NCI-H2227 (cell line): ENCODE measurements around the gene HECTD3.
"Not testable (repeated sequence)": the region's sequence is repeated elsewhere in the genome, so short reads cannot be mapped to it uniquely, and the experiment has no call there.

Source experiments
- DNase-seq: peaks from one replicate; lab custom pipeline; 2025; ENCODE audit not compliant: unreplicated experiment; lab: John Stamatoyannopoulos, UW

The HECTD3 gene

DNA sequence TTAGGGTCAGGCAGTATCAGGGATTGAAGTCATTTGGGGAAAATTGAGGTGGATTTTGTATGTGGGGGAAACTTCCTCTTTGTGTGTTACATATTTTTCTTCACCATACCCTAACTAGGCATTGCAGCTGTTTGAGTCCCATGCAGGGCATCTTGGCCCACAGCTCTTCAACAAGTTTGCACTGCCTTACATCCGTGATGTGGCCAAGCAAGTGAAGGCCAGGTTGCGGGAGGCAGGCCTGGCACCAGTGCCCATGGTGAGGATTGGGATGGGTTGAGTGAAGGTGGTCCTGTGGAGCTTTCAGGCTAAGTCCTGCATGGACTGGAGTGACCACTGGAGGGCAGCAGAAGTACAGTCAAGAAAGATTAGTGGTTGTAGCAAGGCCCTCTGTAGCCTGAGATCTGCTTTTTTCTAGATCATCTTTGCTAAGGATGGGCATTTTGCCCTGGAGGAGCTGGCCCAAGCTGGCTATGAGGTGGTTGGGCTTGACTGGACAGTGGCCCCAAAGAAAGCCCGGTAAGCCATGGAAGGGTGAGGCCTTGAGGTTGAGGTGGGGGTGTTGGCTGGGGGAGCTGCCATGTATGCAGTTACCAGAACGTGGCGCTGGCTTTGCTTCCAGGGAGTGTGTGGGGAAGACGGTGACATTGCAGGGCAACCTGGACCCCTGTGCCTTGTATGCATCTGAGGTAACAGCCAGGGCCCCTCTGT, 3.4 kb upstream of the HECTD3 start:
- peak; percentile 89 for DNase-seq

DNA sequence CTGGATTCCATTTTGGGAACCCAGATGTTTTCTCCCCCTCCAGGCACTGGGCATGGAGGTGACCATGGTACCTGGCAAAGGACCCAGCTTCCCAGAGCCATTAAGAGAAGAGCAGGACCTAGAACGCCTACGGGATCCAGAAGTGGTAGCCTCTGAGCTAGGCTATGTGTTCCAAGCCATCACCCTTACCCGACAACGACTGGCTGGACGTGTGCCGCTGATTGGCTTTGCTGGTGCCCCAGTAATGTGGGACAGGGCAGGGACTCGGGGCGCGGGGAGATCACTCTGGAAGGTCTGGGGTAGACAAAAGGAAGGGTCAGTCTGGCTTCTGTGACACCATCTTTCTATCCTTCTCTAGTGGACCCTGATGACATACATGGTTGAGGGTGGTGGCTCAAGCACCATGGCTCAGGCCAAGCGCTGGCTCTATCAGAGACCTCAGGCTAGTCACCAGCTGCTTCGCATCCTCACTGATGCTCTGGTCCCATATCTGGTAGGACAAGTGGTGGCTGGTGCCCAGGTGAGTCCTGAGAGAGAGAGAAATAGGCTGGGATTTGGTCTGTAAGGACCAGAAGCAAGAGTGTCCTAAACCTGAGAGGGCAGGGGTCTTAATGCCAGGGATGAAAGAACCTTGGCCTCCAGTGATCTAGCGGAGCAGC, 2.6 kb upstream of the HECTD3 start:
- no peak for DNase-seq

DNA sequence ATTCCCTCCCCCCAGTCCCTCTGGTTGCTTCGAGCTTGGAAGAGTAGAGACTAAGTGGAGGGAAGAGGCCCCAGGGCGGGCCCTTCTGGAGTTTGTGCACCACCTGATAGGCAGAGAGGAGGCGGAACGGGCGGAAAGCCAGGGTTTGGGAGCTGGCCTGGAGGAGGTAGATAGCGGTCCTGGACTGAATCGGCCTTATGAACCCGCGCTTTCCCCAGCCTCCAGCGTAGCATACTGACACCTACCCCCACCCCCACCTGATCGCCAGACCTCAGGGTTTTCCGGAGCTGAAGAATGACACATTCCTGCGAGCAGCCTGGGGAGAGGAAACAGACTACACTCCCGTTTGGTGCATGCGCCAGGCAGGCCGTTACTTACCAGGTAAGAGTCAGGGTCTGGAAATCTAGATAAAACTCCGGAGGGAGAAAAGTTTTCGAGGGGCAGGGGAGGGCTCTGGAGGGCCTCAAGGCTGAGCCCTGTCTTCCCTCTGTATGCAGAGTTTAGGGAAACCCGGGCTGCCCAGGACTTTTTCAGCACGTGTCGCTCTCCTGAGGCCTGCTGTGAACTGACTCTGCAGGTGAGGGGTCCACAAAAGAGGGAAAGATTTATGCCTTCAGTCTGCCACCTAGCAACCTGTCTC, 1.6 kb upstream of the HECTD3 start:
- peak; percentile 45 for DNase-seq

DNA sequence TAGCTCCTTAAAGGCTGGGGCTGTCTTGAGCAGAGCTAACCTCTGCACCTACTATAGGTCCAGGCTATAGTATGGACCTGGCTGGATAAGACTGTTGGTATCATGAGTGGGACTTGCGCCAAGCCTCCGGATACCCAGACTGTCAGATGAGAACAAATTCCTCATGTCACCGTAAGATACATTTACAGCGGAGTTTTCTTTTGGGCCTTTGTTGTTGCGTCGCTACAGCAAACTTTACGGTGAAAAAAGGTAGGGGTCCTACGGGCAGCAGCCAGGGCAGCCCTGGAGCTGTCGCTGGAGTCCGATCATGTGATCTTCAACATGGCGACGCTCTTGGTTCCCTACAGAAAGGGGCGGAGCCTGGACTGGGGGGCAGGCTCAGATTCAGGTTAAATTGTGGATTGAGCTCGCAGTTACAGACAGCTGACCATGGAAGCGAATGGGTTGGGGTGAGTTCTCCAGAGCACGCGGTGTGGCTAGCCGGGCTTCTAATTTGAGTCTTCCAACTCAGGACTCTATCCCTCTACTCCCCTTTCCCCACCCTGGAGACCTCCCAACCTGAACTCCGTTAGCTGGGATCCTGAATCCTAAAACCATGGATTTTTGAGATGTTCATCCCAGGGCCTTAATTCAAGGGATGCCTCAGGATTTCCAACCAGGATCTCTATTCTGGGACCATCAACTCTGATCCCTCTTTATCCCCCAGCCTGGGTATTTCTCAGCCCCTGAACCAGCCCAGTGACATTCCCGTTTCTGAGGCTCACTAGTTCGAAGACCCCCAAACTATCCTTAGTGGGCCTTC, 914 bp upstream of the HECTD3 start, which contains the start of gene UROD:
Gene UROD (plus strand): TSS at position 418 of the 802 bp plus-strand sequence. CDS start 12 bp downstream, at position 430.
- DNase-seq = peak; percentile 96

DNA sequence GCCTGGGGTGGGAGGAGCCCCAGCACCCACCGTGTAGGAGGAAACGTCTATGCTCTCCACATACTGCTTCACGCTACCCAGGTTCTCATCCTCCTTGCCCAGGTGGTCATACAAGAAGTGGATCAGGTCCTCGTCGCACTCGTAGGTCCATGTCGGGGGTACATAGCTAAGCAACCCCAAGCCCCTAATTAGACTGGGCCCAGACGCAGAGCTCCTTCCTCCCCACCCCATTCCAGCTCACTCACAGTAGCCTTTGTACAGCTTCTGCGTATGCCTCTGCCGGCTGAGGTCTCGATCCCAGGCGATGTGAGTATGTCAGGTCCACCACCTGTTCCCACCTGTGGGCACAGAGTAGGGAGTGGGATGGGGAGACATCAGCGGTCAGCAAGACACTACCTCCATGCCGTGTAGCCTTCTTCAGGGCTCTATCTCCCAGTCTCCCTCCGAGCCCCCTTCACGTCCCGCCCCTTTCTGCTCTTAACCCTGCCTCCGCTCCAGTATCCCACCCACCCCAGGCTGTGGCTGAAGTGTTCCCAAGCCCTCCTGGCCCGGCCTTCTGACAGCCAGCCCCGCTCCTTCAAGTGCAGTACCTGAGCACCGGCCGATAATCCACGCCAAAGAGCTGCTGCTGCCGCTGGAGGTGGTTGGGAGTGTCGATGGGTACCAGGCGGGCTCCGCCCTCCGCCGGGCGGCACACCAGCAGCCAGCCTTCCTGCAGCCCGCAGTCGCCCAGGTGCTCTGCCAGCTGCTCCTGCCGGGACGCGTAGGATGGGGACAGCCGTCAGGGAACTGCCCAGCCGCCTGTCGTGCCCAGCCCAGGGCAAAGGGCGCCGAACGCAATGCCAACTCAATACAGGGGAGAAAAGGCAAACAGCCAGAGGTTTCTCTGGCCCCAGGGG, 919 bp downstream of the HECTD3 start:
- DNase-seq = peak; percentile 36

DNA sequence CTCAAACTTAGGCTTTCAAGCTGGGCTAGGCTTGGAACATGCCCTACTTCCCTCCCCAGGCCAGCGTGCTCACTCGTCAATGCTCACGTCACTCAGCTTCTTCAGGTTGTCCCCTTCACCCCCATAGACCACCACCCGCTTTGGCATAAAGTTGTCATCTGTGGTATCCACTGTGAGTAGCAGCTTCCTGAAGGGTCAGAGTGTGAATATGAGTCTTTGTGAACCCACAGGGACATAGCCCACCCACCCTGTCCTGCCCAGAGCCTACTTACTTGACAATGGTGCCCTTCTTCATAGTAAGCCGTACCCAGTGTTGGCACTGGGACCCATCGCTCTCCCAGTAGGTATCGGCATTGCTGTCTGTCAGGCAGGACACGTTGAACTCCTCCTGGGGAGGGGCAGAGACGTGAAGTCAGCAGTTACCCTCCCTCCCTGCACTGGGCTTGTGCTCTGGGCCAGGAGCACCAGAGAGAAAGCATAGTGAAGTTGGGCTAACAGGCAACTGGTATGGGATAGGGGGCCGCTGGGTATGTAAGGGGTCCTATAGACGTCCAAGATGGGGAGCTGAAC, 1.7 kb downstream of the HECTD3 start:
- no peak for DNase-seq

DNA sequence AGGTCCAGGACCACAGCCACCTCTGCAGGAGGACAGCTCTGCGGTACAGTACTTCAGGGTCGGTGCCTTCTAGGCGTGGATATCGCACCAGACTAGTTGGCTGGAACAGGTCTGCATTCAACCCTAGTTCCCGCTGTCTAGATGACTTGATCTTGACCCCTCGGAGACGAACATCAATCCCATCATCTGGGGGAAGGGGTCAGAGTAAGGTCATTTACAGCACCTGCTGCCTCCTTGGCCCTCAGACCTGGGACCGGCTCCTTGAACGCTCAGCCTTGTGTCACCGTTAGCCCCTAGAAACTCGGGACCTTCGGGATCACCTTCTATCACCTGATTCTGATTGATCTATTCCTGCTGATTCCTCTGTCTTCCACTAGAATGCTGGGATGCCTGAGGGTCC, 2.6 kb downstream of the HECTD3 start:
- no peak for DNase-seq

DNA sequence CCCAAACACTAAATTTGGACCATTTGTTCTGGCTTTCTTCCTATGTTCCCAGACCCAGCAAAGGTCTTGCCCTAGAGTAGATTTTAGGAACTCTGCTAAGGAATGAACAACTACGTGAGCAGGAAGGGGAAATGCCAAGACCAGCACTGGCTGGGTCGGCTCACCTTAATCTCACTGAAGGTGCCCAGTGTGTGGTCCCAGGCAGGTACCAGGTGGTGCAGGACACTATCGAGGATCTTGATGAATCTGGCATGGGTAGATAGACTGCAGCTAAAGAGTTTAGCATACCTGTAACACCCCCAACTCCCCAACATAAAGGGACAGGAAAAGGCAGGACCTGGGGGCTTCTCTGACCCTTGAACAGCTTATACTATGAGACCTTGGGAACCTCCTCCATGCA, 3.0 kb downstream of the HECTD3 start:
- DNase-seq = no peak

DNA sequence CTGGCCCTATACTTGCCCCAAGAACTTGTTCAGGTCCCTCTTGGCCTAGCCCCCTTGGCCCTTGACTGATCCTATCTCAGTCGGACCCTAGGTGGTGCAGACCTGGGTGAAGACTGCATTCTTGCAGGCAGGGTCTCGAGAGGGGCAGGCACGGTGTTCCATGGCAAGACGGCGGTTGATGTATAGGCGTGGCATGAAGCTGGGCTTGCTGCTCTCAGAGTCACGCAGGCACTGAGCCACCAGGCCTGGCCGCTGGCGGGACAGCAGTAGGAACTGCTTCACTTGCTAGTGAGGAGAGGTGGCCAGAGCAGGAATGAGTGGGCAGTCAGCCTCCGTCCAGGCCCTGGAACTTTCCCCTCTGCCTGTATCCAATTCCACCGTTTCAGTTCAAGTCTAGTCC, 3.8 kb downstream of the HECTD3 start:
- no peak for DNase-seq

DNA sequence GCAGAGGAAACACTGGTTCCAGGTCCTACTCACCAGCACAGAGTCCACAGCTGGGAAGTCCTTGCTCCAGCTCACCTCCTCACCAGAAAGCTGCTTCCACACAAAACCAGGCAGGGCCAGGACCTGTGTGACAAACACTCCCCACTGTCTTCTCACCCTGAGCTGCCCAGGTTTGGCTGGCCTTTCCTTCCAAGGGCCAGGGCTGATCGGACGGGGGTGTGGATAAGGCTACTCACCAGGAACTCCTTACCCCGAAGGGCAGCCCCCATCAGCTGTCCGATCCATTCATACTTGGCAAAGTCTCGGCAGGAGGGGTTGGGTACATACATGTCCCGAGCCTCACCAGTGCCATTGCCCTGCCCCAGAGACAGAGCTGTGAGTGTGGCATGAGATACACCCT, 5.4 kb downstream of the HECTD3 start:
- no peak for DNase-seq

DNA sequence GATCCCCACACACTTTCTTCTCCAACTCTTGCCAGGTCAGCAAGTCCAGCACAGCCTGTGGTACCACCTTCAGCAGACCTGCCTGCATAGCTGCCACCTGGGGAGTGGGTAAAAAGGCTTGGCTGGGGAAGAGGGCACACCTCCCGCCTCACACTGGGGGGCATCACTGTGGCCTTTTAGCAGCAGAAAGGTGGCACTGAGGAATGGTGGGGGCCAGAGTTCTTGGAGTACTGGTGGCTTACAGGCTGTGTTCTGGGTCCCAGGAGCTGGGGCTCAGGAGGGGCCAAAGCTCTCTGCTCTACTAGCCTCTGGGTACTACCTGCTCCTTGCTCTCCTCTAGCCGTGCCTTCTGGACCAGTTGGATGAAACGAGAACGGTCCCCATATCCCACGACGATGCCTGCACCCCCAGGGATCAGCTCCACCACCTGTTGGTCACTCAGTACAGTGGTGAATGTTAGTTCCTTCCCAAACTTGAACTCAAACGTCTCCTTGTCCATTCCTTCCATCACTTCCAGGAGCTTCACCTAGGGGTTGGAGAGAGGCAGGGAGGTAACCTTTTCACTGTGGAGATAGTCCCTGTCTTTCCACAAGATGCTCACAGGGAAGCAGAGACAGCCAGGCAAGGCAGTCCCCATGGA, 6.7 kb downstream of the HECTD3 start:
- no peak for DNase-seq

DNA sequence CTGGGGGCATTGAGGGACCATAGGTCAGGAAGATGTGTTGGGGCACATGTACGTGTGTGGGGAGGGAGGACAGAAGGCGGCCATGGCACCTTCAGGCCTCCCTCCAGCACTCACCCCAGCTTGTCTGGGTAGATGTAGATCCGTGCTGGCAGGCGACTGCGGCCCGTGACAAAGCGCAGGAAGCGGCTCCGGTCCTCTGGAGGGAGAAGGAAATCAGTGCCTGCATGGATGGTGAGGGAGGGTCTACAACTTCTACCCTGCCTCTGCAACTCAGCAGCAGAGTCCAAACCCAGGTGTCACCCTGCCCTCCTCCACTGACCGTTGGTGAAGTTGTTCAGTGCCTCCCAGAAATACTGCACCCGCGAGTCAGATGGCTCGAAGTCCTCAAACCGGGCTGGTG, 7.4 kb downstream of the HECTD3 start:
- no peak for DNase-seq

DNA sequence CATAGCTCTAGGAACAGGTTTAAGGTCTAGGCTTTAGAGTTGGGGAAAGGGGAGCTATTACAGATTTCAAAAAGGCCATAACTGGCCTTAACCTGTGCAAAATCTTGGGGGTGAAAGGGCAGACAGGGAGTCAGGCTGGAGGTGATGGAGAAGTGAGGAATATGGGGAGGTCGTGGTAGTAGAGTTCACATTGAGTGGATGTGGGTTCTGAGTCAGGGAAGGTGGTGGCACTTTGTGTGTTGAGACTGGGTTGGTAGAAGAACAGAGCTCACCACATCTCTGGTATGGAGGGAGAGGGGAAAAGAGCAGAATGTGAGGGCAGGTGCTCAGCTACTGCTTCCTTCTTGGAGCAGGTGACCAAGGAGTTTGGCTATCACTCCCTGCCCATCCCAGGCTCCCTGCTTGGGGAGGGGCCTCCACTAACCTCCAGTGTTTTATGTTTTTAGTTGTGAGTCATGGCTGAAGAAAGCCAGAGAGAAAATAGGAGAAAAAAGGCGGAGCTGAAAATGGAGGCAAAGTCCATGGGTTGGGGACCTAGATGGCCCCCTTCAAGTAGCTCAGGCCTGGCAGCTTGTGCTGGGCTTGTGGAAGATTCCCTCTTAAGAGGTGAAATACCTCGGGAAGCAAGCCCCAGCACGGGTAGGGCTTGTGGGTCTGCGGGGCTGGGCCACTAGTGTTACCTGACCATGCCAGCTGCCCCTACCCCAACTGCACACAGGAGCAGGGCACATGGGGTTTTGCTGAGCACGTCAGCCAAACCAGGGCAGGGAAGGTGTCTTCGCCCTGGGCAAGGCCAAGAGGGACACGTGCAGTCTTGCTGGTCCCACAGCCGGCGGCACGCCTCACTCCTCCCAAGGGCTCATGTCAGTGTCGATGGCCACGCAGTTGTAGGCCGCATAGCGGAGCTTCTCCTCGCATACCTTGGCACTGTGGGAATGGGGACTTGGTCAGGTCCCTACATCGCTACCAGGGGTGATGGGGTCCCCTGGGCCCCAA, 8.2 kb downstream of the HECTD3 start:
- DNase-seq = no peak

DNA sequence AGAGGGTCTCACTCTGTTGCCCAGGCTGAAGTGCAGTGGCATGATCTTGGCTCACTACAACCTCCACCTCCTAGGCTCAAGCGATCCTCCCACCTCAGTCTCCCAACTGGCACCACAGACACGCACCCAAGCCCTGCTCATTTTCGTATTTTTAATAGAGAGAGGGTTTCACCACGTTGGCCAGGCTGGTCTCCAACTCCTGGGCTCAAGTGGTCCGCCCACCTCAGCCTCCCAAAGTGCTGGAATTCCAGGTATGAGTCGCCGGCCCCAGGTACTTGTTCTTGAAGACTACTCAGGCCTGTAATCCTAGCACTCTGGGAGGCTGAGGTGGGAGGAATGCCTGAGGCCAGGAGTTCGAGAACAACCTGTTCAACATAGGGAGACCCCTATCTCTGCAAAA, 9.5 kb downstream of the HECTD3 start:
- DNase-seq = not testable (repeated sequence)

DNA sequence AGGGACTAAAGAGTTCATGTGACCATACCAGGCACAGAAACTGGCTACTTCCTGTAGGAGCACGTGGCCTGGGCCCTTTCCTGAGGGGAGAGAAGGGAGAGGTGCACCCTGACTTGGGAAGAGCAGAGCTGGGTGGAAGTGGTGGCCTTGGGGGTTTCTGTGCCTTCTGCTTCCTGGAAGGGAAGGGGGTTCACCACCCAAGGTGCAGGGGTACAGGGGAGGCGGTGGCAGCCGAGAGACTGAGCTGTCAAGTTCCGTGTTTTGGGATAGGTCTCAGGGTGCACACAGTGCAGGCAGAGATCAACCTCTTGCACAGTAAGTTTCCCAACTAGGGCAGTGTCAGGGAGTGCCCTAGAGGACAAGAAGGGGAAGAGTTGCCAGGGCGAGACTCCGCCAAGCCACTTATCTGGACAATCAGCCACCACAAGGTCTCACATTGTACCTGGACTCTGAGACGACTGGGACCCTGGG, 10.1 kb downstream of the HECTD3 start:
- no peak for DNase-seq

DNA sequence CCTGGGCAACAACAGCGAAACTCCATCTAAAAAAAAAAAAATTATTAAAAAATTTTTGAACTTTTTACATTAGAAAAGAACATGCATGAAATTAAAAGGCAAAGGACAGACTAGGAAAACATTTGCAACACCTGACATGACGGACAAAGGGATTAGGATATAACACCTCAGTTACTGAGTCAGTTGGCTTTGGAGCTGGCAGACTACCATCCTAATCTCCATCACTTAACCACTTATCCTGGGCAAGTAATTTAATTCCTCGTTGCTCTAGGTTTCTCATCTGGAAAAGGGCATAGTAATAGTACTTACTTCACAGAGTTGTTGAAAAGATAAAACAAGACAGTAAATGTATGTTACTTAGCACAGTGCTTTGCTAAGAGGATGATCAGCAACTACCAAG, 11.9 kb downstream of the HECTD3 start:
- no peak for DNase-seq

DNA sequence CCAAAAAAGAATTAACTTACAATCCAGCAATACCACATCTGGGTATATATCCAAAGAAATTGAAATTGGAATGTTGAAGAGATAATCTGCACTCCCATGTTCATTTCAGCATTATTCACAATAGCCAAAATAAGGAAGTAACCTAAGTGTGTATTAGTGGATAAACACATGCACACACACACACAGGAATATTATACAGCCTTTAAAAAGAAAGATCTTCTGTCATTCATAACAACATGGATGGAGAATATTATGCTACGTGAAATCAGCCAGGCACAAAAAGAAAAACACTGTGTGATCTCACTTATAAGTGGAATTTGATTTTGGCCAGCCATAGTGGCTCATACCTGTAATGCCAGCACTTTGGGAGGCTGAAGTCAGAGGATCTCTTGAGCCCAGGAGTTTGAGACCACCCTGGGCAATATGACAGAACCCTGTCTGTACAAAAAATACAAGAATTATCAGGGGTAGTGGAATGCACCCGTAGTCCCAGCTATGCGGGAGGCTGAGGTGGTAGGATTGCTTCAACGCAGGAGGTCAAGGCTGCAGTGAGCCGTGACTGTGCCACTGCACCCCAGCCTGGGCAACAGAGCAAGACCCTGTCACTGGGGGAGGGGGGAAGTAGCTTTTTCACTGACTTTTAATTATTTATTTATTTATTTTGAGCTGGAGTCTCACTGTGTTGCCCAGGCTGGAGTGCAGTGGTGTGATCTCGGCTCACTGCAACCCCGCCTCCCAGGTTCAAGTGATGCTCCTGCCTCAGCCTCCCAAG, 15.5 kb downstream of the HECTD3 start:
- DNase-seq = no peak
